Fibroblast of skin of abdomen (primary cell): ENCODE data around the gene DNASE1L3.

Experiments used
- DNase-seq: peaks from one replicate; pipeline ENCODE4 v3.0.0-alpha.2; 2013

Gene DNASE1L3

GRCh38 chr3:58200121-58200709, 10.6 kb downstream of the DNASE1L3 start:
- DNase-seq: no peak

- no peak for DNase-seq
Measured at GRCh38 chr3:58198804-58199203, 12.0 kb downstream of the DNASE1L3 start.

GRCh38 chr3:58198362-58198761, 12.4 kb downstream of the DNASE1L3 start:
- no peak for DNase-seq

GRCh38 chr3:58197588-58197987, 13.2 kb downstream of the DNASE1L3 start:
- DNase-seq: no peak

- DNase-seq: no peak
Measured at GRCh38 chr3:58193682-58194407, 16.9 kb downstream of the DNASE1L3 start.

GRCh38 chr3:58192069-58192468, 18.7 kb downstream of the DNASE1L3 start:
- DNase-seq: no peak

- no peak for DNase-seq
Measured at GRCh38 chr3:58191361-58191991, 19.3 kb downstream of the DNASE1L3 start.

GRCh38 chr3:58190882-58191281, 19.9 kb downstream of the DNASE1L3 start:
- DNase-seq: no peak

GRCh38 chr3:58190291-58190690, 20.5 kb downstream of the DNASE1L3 start:
- DNase-seq: no peak

GRCh38 chr3:58189691-58190090, 21.1 kb downstream of the DNASE1L3 start:
- DNase-seq: no peak

GRCh38 chr3:58188921-58189451, 21.8 kb downstream of the DNASE1L3 start:
- DNase-seq: no peak

- no peak for DNase-seq
Measured at GRCh38 chr3:58188173-58188564, 22.6 kb downstream of the DNASE1L3 start.

GRCh38 chr3:58184982-58185360, 25.8 kb downstream of the DNASE1L3 start:
- DNase-seq: no peak

- DNase-seq: no peak
Measured at GRCh38 chr3:58184309-58184981, 26.3 kb downstream of the DNASE1L3 start.

- DNase-seq: no peak
Measured at GRCh38 chr3:58183891-58184290, 26.9 kb downstream of the DNASE1L3 start.

- DNase-seq: no peak
Measured at GRCh38 chr3:58183221-58183620, 27.6 kb downstream of the DNASE1L3 start.

GRCh38 chr3:58180940-58181587, 29.7 kb downstream of the DNASE1L3 start:
- DNase-seq: no peak

- no peak for DNase-seq
Measured at GRCh38 chr3:58180099-58180880, 30.5 kb downstream of the DNASE1L3 start.

- no peak for DNase-seq
Measured at GRCh38 chr3:58179235-58180098, 31.3 kb downstream of the DNASE1L3 start.

GRCh38 chr3:58178528-58179234, 32.1 kb downstream of the DNASE1L3 start:
- DNase-seq: no peak
